Osteoblast (primary cell): ENCODE results near the gene BIRC5. TPM values are rescaled to one million over a fixed set of nuclear protein-coding genes. Genes with fewer than 3 reads are reported as not detected.

Experiments used
- DNase-seq: peaks from one replicate; pipeline ENCODE4 v3.0.0; 2011; ENCODE audit warnings: low spot score, mixed read lengths; ENCODE audit not compliant: insufficient read length; ENCODE audit errors: missing footprints
- H2AFZ ChIP-seq: 2 replicates; pipeline ENCODE4 v1.6.0; 2011; ENCODE audit warnings: mild to moderate bottlenecking, low read length
- H3K27ac ChIP-seq: 2 replicates; pipeline ENCODE4 v1.5.1; 2011; ENCODE audit warnings: mild to moderate bottlenecking, low read depth, low read length, moderate library complexity
- H3K27me3 ChIP-seq: 2 replicates; pipeline ENCODE4 v1.6.0; 2012; ENCODE audit warnings: mild to moderate bottlenecking, control low read depth, inconsistent platforms, low read length, moderate library complexity; ENCODE audit not compliant: insufficient read depth
- H3K36me3 ChIP-seq: 2 replicates; pipeline ENCODE4 v1.5.1; 2011; ENCODE audit warnings: mild to moderate bottlenecking, low read length, control low read depth, moderate library complexity; ENCODE audit not compliant: insufficient read depth
- H3K4me1 ChIP-seq: 2 replicates; pipeline ENCODE4 v1.5.1; 2011; ENCODE audit warnings: mild to moderate bottlenecking, low read length, control low read depth, moderate library complexity; ENCODE audit not compliant: insufficient read depth
- H3K4me2 ChIP-seq: 2 replicates; pipeline ENCODE4 v1.6.0; 2011; ENCODE audit warnings: mild to moderate bottlenecking, low read length; ENCODE audit not compliant: insufficient read depth
- H3K4me3 ChIP-seq: fragments of 200-600 bp; sonication (generic); 3 replicates; pipeline ENCODE4 v1.5.1; 2012; ENCODE audit warnings: mild to moderate bottlenecking, low read length, inconsistent platforms; ENCODE audit not compliant: insufficient read depth
- H3K79me2 ChIP-seq: 2 replicates; pipeline ENCODE4 v1.6.0; 2012; ENCODE audit warnings: mild to moderate bottlenecking, low read length, control low read depth, inconsistent platforms; ENCODE audit not compliant: insufficient read depth
- H3K9me3 ChIP-seq: 2 replicates; pipeline ENCODE4 v1.5.1; 2011; ENCODE audit warnings: low read depth, low read length, control low read depth
- H4K20me1 ChIP-seq: 2 replicates; pipeline ENCODE4 v1.6.0; 2012; ENCODE audit warnings: mild to moderate bottlenecking, low read length, control low read depth; ENCODE audit not compliant: insufficient read depth
- CTCF ChIP-seq: IDR thresholded peaks from 2 replicates; pipeline ENCODE4 v1.5.1; 2011; ENCODE audit warnings: mild to moderate bottlenecking, low read depth, low read length, moderate library complexity; ENCODE audit errors: extremely low read depth
- total RNA-seq: library from RNA; depleted of rRNA; stranded (reverse); fragments of >200 nt; gene quantifications from 2 replicates; pipeline ENCODE4 v1.2.3, GENCODE V29; 2012

BIRC5 gene
- total RNA-seq, 1 donor: 8.0 TPM

GRCh38 chr17:78196716-78197115 is 17.3 kb upstream of the BIRC5 start:
- Histone ChIP-seq H3K4me3 (no peak overlapping the region), H3K4me1 (no peaks in the 10 kb centered on the region), H4K20me1 (no peaks in the 10 kb centered on the region), H2AFZ (no peak overlapping the region), H3K27me3 (no peaks in the 10 kb centered on the region), H3K79me2 (no peaks in the 10 kb centered on the region), H3K9me3 (no peaks in the 10 kb centered on the region), H3K4me2 (no peak overlapping the region), H3K27ac (no peak overlapping the region), H3K36me3 (peaks cover 19% of the 10 kb centered on the region)
- DNase-seq: no peak
- no peak for TF ChIP-seq CTCF

GRCh38 chr17:78197147-78197832 is 16.8 kb upstream of the BIRC5 start:
- no peak overlapping the region for H3K4me2 ChIP-seq
- no peaks in the 10 kb centered on the region for H4K20me1 ChIP-seq
- DNase-seq: peak; percentile 19
- H2AFZ ChIP-seq: no peak overlapping the region
- TF ChIP-seq CTCF: no peak
- H3K79me2 ChIP-seq: no peaks in the 10 kb centered on the region
- H3K27me3 ChIP-seq: no peaks in the 10 kb centered on the region
- H3K4me1 ChIP-seq: no peaks in the 10 kb centered on the region
- no peak overlapping the region for H3K4me3 ChIP-seq
- H3K36me3 ChIP-seq: peaks cover 19% of the 10 kb centered on the region
- no peaks in the 10 kb centered on the region for H3K9me3 ChIP-seq
- no peak overlapping the region for H3K27ac ChIP-seq

- H4K20me1 ChIP-seq: no peaks in the 10 kb centered on the region
- DNase-seq: no peak
- no peaks in the 10 kb centered on the region for H3K9me3 ChIP-seq
- no peaks in the 10 kb centered on the region for H3K4me1 ChIP-seq
- H3K4me3 ChIP-seq: no peak overlapping the region
- no peaks in the 10 kb centered on the region for H3K27me3 ChIP-seq
- no peak overlapping the region for H3K4me2 ChIP-seq
- H3K36me3 ChIP-seq: peaks cover 12% of the 10 kb centered on the region
- H3K79me2 ChIP-seq: no peaks in the 10 kb centered on the region
- H3K27ac ChIP-seq: no peak overlapping the region
- TF ChIP-seq CTCF: no peak
- H2AFZ ChIP-seq: no peak overlapping the region
Measured at GRCh38 chr17:78200451-78200850, 13.6 kb upstream of the BIRC5 start.

- Histone ChIP-seq H3K4me1 (no peaks in the 10 kb centered on the region), H3K4me2 (no peak overlapping the region), H2AFZ (no peak overlapping the region), H3K27ac (no peak overlapping the region), H3K27me3 (no peaks in the 10 kb centered on the region), H3K4me3 (no peak overlapping the region), H4K20me1 (no peaks in the 10 kb centered on the region), H3K36me3 (peaks cover 4% of the 10 kb centered on the region), H3K79me2 (no peaks in the 10 kb centered on the region), H3K9me3 (no peaks in the 10 kb centered on the region)
- no peak for DNase-seq
- no peak for TF ChIP-seq CTCF
Measured at GRCh38 chr17:78202666-78203065, 11.4 kb upstream of the BIRC5 start.
